GM21717 (cell line): ENCODE measurements around the gene NTN4.
A peak's percentile ranks its signal among the peaks of the same experiment; 100 is the strongest.
"Not testable (repeated sequence)": the region's sequence is repeated elsewhere in the genome, so short reads cannot be mapped to it uniquely, and the experiment has no call there.

Source experiments
- ATAC-seq: cut with Tn5 transposase; IDR thresholded peaks from one replicate; pipeline ENCODE4 v1.9.1; 2021; ENCODE audit warnings: mild to moderate bottlenecking, moderate library complexity; ENCODE audit not compliant: unreplicated experiment

The NTN4 gene

GRCh38 chr12:95756362-95756761, 34.2 kb downstream of the NTN4 start:
- no peak for ATAC-seq

- no peak for ATAC-seq
These were observed 35.2 kb downstream of the NTN4 start for GRCh38 chr12:95755261-95755865.

- not testable (repeated sequence) for ATAC-seq
These were observed 44.5 kb downstream of the NTN4 start for GRCh38 chr12:95746062-95746461.

- ATAC-seq, result no peak
These were observed 48.0 kb downstream of the NTN4 start for GRCh38 chr12:95742586-95742985.

- ATAC-seq, result no peak
These were observed 48.9 kb downstream of the NTN4 start for GRCh38 chr12:95741635-95742034.

- ATAC-seq, result no peak
These were observed 49.8 kb downstream of the NTN4 start for GRCh38 chr12:95740751-95741150.

GRCh38 chr12:95739561-95740313, 50.8 kb downstream of the NTN4 start:
- no peak for ATAC-seq

GRCh38 chr12:95738024-95738611, 52.4 kb downstream of the NTN4 start:
- ATAC-seq, result no peak

GRCh38 chr12:95736631-95737030, 53.9 kb downstream of the NTN4 start:
- ATAC-seq, result no peak

GRCh38 chr12:95735728-95736127, 54.8 kb downstream of the NTN4 start:
- ATAC-seq, result not testable (repeated sequence)

- ATAC-seq, result no peak
These were observed 57.3 kb downstream of the NTN4 start for GRCh38 chr12:95733141-95733825.

GRCh38 chr12:95731519-95731958, 59.0 kb downstream of the NTN4 start:
- ATAC-seq, result peak; percentile 63

GRCh38 chr12:95730457-95730856, 60.1 kb downstream of the NTN4 start:
- no peak for ATAC-seq

- no peak for ATAC-seq
These were observed 63.7 kb downstream of the NTN4 start for GRCh38 chr12:95726903-95727302.

GRCh38 chr12:95724767-95725166, 65.8 kb downstream of the NTN4 start:
- no peak for ATAC-seq

GRCh38 chr12:95723693-95724384, 66.7 kb downstream of the NTN4 start:
- ATAC-seq, result no peak

GRCh38 chr12:95721320-95721719, 69.2 kb downstream of the NTN4 start:
- no peak for ATAC-seq

GRCh38 chr12:95720146-95720545, 70.4 kb downstream of the NTN4 start:
- ATAC-seq, result no peak

GRCh38 chr12:95718772-95719171, 71.8 kb downstream of the NTN4 start:
- ATAC-seq, result no peak

- ATAC-seq, result no peak
These were observed 72.5 kb downstream of the NTN4 start for GRCh38 chr12:95718006-95718431.
